Suppressor macrophage treated with lipopolysaccharide for 1 hour (primary cell): Measurements from ENCODE around the gene EHMT2.
A peak's percentile ranks its signal among the peaks of the same experiment; 100 is the strongest.
"Not testable (repeated sequence)": the region's sequence is repeated elsewhere in the genome, so short reads cannot be mapped to it uniquely, and the experiment has no call there.

Experiments used
- DNase-seq, 3 donors: peaks; one replicate each; pipeline ENCODE4 v3.0.0-alpha.2; 2020 to 2022

The EHMT2 gene

DNA sequence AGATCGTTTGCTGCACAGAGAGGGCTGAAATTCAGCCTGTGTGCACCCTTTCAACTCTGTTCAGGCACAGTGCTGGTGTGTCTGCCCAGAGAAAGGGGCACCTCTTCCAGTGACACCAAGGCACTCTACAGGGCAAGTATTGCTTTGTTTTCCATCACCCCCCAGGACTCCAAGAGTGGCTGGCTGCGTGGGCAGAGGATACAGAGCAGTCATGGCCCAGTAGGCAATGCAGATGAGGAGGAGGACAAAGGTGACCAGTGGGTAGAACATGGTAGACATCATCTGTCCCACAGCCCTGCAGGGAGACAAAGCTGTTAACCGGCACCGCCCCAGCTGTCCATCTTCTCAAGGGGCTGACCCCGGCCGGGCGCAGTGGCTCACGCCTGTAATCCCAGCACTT, 28.2 kb downstream of the EHMT2 start:
- no peak for DNase-seq

DNA sequence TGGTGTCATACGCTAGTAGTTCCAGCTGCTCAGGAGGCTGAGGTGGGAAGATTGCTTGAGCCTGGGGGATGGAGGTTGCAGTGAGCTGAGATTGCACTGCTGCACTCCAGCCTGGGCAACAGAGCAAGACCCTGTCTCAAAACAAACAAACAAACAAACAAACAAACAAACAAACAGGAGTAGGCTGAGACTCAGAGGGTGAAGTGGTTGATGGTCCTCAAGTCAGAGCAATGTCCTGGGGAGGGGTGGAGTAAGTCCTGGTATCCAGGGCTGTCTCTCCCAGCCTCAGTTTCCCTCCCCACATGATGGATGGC, 28.9 kb downstream of the EHMT2 start:
- not testable (repeated sequence) for DNase-seq

DNA sequence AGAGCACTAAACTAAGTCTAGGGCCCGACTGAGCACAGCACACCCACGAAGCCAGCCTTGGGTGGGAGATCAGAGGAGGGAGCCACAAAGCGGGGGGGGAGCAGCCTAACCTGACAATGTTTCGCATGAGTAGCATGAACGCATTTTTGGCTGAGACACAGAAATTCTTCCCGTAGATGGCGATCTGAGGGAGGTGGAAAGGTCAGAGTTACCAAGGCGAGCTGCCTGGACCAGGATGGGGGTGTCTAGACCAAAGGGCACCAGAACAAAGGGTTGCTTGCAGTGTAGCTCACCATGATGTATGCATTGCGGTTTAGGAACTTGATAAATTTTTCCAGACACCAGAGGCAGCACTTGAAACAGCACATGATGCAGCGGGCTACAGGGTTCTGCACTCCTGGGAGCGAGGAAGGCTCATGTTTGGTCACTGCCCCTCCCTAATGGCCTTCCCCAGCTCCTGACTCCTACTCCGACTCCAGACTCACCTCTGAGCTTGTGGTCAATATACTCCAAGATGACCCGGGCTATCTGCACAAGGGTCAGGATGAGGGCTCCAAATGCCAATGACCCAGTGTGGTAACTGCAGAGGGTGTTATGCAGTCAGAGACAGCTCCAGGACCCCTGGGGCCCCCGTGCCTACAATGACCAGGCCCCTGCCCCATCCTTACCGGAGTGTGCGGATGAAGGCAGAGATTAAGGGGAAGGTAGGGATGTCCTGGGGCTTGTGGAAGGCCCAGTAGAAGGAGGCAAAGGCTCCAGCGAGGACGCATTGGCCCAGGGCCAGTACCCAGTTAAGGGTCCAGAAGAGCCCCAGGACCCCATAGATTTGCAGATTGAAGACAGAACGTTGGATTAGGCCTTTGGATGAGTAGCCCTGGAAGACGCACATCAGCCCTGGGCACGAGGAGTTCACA, 32.0 kb downstream of the EHMT2 start:
- no peak for DNase-seq

DNA sequence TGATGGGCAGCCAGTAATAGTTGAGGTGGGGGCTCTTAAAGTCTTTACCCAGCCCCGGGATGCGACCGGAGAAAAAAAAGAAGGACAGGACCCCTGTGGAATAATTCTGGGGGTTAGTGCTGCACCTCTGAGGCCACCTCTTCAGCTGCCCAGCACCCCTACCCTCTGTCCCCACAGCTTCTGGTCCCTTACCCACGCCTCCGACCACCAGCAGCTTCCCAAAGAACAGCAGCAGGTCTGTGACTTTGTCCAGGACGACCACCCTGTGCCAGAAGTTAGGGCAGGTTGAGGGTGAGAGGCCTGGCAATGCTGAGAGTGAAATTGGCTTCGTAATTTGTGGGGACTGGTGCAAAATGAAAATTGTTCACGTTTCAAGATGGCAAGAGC, 32.7 kb downstream of the EHMT2 start:
- no peak for DNase-seq

DNA sequence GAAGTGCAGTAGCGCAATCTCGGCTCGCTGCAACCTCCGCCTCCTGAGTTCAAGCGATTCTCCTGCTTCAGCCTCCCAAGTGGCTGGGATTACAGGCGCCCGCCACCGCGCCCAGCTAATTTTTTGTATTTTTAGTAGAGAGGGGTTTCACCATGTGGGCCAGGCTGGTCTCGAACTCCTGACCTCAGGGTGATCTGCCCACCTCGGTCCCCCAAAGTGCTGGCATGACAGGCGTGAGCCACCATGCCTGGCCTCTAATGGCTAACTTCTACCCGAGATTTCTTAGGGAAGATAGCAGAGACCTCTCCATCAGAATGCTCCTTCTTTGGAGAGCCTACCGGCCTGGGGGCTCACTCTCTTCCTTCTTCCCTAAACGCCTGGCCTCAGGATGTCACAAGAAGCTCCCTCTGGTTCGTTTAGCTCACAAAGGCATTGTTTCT, 33.4 kb downstream of the EHMT2 start:
- DNase-seq = not testable (repeated sequence)

DNA sequence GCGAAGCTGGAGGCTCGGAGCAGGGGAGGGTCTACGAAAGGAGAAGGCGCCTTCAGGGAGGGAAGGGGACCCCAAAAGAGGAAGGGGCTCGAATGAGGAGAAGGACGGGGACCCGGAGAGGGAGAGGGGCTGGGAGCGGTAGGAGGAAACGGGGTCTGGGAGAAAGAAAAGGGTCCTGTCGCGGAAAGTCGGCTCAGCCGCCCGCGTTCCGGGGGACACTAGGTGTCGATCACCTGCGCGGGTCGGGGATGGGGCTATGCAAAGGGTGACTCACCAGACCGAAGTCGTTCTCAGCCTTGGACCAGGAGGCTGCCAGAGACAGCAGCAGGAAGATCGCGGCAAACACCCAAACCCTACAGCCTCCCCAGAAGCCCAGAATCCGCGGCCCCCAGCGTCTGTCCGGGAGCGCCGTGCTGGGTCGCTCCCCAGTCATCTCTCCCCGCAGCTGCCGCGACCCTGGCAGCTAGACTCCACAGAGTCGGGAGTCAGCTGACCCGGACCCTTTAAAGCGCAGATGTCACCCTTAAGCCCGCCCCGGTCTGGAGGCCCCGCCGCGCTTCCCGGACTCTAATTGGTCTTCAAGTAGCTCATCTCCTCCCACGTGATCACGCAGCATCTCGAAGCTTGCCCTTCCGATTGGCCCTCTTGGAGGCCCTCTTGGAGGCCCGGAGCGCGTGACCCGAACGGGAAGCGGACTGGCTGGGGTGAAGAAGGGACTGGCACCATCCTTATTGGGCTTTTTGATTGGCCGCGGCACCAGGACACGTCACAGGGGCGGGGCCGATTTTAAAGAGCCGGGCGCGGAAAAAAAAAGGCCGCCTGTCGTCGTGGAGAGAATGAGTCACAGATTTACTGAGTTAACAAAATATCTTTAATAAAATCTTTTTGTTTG, 34.9 kb downstream of the EHMT2 start, which contains the start of gene NEU1:
Gene NEU1 (minus strand): TSS at position 478 of the 892 bp plus-strand sequence. CDS start 45 bp downstream, at position 433.
- peak; percentile 100 for DNase-seq

DNA sequence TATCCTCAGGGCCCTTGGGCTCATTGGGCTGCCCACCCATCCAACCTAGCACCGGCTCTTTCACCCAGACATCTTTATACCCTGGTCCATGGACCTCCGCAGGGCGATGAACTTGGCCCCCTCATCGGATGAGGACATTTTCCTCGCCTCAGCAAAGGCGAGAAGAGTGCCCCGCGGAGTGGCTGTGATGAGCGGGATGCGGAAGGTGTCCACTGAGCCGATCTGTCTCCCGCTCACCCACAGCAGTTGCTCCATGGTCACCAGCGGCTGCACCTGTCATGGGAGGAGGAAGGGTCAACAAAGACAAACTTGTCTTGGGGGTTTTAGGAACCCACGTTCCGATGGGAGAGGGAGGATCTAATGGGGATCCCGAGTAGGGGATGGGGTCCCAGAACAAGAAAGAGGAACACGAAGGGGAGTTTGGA, 35.6 kb downstream of the EHMT2 start:
- no peak for DNase-seq

DNA sequence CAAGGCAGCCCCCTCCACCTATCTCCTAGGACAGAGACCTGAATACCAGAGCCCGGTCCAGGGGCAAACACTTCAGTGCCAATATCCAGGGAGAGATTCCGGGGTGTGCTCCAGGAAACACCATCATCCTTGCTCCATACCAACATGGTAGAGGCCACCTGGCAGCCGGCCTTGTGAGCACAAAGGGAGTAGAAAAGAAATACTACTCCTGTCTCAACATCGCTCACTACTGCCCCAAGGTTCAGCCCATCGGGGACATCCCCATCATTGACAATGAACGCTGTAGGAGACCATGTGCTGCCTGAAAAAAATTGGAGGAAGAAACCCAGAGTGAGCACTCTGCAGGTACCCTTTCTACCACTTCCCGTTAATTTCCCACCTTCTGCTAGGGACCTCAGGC, 36.3 kb downstream of the EHMT2 start:
- DNase-seq = no peak

DNA sequence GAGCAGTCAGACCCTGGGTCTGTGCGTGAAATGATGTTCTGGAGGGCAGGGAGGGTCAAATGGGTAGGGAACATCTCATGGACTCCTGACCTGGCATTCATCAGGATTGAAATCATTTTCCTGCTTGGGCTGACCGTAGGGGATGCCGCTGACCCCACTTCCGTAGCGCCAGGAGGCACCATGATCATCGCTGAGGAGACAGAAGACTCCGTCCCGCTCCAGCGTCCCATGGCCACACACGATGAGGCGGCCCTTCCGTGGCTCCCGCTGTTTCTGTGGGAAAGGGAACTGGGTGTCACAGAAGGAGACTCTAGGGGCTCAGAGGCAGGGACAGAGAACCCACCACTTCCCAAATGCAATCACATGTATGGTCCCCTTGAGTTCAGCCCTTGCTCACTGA, 37.1 kb downstream of the EHMT2 start:
- no peak for DNase-seq

DNA sequence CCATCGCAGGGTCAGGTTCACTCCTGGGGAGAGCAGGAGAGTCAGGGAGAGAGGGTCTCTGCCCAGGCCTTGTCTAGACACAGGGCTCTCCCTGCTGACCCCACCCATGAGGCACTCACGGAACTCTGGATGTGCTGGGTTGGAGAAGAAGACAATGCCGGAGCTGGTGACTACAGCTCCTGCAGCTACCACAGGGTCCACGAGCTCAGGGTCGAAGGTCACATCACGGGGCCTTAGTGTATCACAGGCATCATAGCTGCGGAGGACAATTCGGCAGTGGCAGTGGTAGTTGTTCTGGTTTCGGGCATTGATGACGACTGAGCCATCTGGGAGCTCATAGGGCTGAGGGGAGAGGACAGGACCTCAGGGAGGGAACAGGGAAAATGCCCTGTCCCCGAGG, 37.6 kb downstream of the EHMT2 start:
- no peak for DNase-seq

DNA sequence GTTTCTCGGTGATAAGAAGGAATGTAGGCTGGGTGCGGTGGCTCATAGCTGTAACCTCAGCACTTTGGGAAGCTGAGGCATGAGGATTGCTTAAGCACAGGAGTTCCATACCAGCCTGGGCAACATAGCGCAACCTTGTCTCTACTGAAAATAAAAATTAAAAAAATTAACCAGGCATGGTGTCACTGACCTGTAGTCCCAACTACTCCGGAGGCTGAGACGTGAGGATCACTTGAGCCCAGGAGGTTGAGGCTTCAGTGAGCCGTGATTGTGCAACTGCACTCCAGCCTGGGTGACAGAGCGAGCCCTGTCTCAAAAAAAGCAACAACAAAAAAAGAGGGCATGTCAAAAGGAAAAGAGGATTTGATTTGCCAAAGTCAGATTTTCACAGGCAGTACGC, 38.8 kb downstream of the EHMT2 start:
- no peak for DNase-seq

DNA sequence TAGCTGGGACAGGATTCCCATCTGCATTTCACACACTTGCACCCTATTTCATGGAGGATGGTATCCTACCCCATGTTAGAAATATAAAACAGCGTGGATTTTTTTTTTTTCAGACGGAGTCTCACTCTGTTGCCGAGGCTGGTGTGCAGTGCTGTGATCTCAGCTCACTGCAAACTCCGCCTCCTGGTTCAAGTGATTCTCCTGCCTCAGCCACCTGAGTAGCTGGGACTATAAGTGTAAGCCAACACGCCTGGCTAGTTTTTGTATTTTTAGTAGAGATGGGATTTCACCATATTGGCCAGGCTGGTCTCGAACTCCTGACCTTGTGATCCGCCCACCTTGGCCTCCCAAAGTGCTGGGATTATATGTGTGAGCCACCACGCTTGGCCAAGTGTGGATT, 39.7 kb downstream of the EHMT2 start:
- not testable (repeated sequence) for DNase-seq

DNA sequence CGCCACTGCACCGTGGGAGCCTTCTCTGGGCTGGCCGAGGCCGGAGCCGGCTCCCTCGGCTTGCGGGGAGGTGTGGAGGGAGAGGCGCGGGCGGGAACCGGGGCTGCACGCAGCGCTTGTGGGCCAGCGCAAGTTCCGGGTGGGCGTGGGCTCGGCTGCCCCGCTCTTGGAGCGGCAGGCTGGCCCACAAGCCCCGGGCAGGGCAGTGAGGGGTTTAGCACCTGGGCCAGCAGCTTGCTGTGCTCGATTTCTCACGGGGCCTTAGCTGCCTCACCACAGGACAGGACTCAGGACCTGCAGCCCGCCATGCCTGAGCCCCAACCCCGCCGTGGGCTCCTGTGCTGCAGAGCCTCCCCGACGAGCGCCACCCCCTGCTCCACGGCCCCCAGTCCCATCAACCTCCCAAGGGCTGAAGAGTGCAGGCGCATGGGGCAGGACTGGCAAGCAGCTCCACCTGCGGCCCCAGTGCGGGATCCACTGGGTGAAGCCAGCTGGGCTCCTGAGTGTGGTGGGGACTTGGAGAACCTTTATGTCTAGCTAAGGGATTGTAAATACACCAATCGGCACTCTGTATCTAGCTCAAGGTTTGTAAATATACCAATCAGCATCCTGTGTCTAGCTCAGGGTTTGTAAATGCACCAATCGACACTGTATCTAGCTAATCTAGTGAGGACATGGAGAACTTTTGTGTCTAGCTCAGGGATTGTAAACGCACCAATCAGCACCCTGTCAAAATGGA, 45.3 kb downstream of the EHMT2 start:
- DNase-seq = not testable (repeated sequence)

DNA sequence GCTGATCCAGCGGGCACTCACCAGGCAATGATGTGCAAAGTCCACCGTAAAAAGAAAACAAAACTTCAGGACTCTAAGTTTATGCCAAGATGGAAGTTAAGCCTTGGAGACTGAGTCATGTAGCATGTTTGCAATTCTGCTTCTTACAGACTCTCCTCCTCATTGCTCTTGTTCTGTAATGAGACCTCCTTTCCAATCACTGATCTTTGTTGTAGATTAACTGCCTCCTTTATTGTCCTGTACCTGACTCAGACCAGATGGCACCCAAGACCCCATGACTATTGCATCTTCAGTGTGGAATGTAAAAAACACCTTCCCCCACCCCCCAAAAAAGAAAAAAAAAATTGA, 46.0 kb downstream of the EHMT2 start:
- DNase-seq = no peak

DNA sequence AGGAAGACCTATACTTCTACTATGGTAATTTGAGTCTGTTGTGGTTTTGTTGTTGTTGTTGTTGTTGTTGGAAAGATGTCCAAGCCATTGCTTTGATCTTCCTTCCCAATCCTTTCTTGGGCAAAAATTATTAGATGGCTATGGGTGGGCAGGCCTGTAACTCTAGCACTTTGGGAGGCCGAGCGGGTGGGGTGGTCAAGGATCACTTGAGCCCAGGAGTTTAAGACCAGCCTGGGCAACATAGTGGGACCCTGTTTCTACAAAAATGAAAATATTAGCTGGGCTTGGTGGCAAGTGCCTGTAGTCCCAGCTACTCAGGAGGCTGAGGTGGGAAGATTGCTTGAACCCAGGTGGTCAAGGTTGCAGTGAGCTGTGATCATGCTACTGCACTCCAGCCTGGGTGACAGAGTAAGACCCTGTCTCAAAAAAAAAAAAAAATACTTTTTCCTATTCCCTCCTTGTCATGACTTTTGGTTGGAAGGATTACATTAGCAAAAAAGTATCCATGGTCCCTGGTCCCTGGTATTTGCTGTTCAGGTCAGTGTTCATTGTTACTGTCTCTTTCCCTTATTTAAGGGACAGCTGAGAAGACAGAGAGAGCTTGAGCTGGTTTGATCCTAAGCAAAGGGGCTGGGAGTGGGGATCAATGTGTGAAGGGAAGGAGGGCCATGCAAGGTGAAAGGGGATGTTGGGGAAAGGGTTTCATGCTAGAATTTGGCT, 46.6 kb downstream of the EHMT2 start:
- no peak for DNase-seq

DNA sequence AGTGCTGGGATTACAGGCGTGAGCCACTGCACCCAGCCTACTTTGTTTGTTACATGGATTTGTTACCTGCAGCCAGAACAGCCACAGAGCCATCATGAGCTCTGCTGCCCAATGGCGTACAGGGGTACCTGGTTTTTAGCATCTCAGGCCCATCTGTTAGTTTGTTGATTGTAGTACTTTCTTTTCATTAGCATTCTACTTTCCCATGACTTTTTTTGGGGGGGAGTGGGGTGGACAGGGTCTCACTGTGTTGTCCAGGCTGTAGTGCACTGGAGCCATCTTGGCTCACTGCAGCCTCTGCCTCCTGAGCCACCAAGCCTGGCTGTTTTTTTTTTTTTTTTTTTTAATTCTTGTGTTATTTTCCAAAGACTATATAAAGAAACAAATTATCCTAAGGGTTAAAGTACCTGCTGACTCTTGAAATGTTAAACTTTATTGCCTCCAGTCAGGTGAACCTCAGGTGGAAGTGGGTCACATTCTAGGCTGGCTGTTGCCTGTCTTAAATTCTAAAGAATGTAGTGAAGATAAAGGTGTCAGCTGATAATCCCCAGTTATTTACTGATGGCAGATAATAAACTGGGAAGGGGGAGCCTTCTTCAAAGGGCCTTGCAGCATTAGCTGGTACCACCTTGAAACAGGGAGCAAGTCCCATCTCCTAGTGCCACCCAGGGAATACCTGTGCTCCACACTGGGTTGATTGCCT, 50.1 kb downstream of the EHMT2 start:
- DNase-seq = no peak

DNA sequence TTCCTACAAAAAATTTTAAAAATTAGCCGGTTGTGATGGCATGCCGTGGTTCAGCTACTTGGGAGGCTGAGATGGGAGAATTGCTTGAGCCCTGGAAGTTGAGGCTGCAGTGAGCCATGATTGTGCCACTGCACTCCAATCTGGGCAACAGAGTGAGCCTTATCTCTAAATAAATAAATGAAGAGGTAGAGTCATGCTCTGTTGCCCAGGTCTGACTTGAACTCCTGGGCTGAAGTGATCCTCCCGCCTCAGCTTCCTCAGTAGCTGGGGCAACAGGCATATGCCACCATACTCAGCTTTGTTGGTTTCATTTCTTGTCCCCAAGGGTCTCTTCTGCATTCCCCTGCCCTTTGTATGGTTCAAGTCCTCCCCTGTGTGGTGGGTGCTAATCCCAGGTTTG, 53.0 kb downstream of the EHMT2 start:
- no peak for DNase-seq

DNA sequence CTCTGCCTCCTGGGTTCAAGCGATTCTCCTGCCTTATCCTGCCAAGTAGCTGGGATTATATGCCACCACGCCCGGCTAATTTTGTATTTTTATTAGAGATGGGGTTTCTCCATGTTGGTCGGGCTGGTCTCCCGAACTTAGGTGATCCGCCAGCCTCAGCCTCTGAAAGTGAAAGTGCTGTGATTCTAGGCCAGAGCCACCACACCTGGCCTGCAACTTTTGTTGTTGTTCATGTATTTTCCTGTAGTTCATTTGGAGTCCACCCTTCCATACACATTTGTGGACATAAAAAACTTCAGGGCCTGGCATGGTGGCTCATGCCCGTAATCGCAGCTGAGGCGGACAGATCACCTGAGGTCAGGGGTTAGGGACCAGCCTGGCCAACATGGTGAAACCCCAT, 55.4 kb downstream of the EHMT2 start:
- no peak for DNase-seq

DNA sequence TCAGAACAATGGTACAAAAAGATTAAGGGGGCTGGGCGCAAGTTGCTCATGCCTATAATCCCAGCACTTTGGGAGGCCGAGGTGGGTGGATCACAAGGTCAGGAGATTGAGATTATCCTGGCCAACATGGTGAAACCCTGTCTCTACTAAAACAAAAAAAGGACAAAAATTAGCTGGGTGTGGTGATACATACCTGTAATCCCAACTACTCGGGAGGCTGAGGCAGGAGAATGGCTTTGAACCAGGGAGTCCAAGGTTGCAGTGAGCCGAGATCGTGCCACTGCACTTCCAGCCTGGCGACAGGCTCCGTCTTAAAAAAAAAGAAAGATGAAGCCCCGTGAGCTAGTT, 57.7 kb downstream of the EHMT2 start:
- not testable (repeated sequence) for DNase-seq

DNA sequence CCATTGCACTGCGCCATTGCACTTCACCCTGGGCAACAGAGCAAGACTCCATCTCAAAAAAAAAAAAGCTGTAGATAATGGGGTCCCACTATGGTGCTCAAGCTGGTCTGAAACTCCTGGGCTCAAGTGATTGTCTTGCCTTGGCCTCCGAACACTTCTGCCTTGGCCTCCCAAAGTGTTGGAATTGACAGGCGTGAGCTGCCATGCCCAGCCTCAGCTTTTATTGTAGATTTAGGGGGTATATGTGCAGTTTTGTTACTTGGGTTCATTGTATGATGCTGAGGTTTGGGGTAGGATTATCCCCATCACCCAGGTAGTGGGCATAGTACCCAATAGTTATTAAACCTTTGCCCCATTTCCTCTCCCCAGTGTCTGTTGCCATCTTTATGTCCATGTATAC, 58.5 kb downstream of the EHMT2 start:
- DNase-seq = no peak

DNA sequence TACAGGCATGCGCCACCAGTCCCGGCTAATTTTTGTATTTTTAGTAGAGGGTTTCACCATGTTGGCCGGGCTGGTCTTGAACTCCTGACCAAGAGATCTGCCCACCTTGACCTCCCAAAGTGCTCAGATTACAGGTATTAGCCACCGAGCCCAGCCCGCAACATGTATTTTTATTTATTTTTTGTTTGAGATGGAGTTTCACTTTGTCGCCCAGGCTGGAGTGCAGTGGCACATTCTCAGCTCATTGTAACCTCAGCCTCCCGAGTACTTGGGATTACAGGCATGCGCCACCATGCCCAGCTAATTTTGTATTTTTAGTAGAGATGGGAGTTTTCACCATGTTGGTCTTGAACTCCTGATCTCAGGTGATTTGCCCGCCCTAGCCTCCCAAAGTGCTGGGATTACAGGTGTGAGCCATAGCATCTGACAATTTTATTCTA, 59.4 kb downstream of the EHMT2 start:
- DNase-seq = not testable (repeated sequence)
